Uterus (tissue), 4 donors: Measurements from ENCODE around the gene RPS29. TPM values are rescaled to one million over a fixed set of nuclear protein-coding genes. Genes with fewer than 3 reads are reported as not detected.

Experiments used
- DNase-seq, 2 donors: peaks; one replicate each; pipeline ENCODE4 v3.0.0-alpha.2; 2019 to 2020
- H3K27ac ChIP-seq, 2 donors: fragments of 200-600 bp; sonication (generic); 1 replicate in 1 of 2; 2 replicates in 1 of 2; pipeline ENCODE4 v1.5.1; 2016 to 2018
- H3K27me3 ChIP-seq, 2 donors: fragments of 200-600 bp; sonication (generic); one replicate each; pipeline ENCODE4 v1.5.1; 2018 to 2019; ENCODE audit warnings: control low read depth in 1 of 2
- H3K36me3 ChIP-seq, 2 donors: fragments of 200-600 bp; sonication (generic); one replicate each; pipeline ENCODE4 v1.5.1; 2019; ENCODE audit warnings: control low read depth in 1 of 2
- H3K4me1 ChIP-seq, 2 donors: fragments of 200-600 bp; sonication (generic); one replicate each; pipeline ENCODE4 v1.5.1; 2018 to 2019; ENCODE audit warnings: control low read depth in 1 of 2
- H3K4me3 ChIP-seq, 2 donors: fragments of 200-600 bp; sonication (generic); 1 replicate in 1 of 2; 2 replicates in 1 of 2; pipeline ENCODE4 v1.5.1; 2018 to 2019; ENCODE audit warnings: mild to moderate bottlenecking in 1 of 2
- H3K9me3 ChIP-seq, 2 donors: fragments of 200-600 bp; sonication (generic); one replicate each; pipeline ENCODE4 v1.5.1; 2019; ENCODE audit warnings: control low read depth in 1 of 2
- POLR2A ChIP-seq, 2 donors: fragments of 450-650 bp; IDR thresholded peaks; one replicate each; pipeline ENCODE4 v1.6.1; 2016; ENCODE audit warnings: antibody characterized with exemption in 2 of 2, mild to moderate bottlenecking in 1 of 2, moderate library complexity in 1 of 2
- intact Hi-C: fragments of 100-400 bp; cut with DNase I; formaldehyde crosslinking; loops from one replicate; pipeline ENCODE4 v1.15.1; 2023; ENCODE audit warnings: low total_unique reads
- total RNA-seq, 4 donors: library from RNA; depleted of rRNA in 3 of 4; stranded (reverse); fragments of >200 nt in 3 of 4; gene quantifications; one replicate each; pipeline versions ENCODE4 v1.1.0 to v1.2.4, GENCODE V29; 2014 to 2023
- TF ChIP-seq, protein P1 (sequence below), 4 experiments: fragments of 200-600 bp in 2 of 4; fragments of 450-650 bp in 2 of 4; sonication (generic) in 2 of 4; IDR thresholded peaks; one replicate each; pipeline ENCODE4 v1.5.1; 2016 to 2019; ENCODE audit warnings: antibody characterized with exemption in 4 of 4, mild to moderate bottlenecking in 2 of 4, moderate library complexity in 1 of 4
- donor health status: DM: yes; HTN: yes; CAD: no.

Gene RPS29
- 1,000 to 10,000 TPM; 1,068 to 7,966 (median 2,908) TPM for total RNA-seq

DNA sequence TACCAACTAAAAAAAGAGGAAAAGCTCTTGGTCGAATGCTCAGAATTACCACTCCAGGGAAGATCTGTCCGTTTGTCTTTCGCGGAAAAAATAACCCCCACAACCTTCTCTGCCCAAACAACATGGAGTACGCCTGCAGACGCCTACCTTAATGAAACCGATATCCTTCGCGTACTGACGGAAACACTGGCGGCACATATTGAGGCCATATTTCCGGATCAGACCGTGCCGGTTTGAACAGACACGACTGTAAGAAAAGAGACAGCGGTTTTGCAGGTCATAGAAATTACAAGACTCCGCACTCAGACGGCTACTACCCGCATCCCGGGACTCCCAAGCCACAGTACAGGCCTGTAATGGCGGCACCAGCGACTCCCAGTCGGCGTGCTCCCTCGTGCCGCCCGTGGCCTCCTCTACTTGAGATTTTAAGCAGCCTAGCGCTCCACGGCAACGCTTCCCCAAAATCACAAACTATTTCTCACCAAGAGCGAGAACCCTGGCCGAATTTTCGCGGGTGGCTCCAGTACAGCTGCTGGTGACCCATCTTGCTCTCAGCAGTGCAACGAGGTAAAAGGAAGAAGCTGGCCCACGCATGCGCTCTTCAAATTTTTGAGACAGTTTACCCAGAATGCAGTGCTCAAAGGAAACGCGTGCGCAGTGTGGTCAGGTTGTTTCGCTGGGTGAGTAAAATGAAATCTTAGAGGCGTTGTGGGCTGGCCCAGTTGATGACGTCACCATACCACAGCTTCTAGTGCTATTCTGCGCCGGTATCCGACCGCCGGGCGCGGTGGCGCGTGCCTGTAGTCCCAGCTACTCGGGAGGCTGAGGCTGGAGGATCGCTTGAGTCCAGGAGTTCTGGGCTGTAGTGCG, at the start of gene RPS29:
RPS29 (minus strand) TSS at position 578 of the 870 bp plus-strand sequence; CDS start at position 544, 34 bp downstream.
- peaks cover 0 to 4% of the 10 kb centered on the region in 2 donors for H3K4me1 ChIP-seq
- peak within 1 kb of the TSS; percentile 89 to 91 for H3K27ac ChIP-seq
- H3K9me3 ChIP-seq: no peaks in the 10 kb centered on the region
- H3K36me3 ChIP-seq: no peaks in the 10 kb centered on the region
- TF ChIP-seq, protein P1, sequence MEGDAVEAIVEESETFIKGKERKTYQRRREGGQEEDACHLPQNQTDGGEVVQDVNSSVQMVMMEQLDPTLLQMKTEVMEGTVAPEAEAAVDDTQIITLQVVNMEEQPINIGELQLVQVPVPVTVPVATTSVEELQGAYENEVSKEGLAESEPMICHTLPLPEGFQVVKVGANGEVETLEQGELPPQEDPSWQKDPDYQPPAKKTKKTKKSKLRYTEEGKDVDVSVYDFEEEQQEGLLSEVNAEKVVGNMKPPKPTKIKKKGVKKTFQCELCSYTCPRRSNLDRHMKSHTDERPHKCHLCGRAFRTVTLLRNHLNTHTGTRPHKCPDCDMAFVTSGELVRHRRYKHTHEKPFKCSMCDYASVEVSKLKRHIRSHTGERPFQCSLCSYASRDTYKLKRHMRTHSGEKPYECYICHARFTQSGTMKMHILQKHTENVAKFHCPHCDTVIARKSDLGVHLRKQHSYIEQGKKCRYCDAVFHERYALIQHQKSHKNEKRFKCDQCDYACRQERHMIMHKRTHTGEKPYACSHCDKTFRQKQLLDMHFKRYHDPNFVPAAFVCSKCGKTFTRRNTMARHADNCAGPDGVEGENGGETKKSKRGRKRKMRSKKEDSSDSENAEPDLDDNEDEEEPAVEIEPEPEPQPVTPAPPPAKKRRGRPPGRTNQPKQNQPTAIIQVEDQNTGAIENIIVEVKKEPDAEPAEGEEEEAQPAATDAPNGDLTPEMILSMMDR (IDR thresholded peaks at IDR 0.05): peak in 1 of 4 experiments; percentile 23
- peak; percentile 80 to 83 for TF ChIP-seq POLR2A (IDR thresholded peaks at IDR 0.05)
- intact Hi-C loops: no loop called here
- peak; percentile 98 to 99 for DNase-seq
- H3K4me3 ChIP-seq: peak within 1 kb of the TSS; percentile 84 to 94
- H3K27me3 ChIP-seq: no peaks in the 10 kb centered on the region

DNA sequence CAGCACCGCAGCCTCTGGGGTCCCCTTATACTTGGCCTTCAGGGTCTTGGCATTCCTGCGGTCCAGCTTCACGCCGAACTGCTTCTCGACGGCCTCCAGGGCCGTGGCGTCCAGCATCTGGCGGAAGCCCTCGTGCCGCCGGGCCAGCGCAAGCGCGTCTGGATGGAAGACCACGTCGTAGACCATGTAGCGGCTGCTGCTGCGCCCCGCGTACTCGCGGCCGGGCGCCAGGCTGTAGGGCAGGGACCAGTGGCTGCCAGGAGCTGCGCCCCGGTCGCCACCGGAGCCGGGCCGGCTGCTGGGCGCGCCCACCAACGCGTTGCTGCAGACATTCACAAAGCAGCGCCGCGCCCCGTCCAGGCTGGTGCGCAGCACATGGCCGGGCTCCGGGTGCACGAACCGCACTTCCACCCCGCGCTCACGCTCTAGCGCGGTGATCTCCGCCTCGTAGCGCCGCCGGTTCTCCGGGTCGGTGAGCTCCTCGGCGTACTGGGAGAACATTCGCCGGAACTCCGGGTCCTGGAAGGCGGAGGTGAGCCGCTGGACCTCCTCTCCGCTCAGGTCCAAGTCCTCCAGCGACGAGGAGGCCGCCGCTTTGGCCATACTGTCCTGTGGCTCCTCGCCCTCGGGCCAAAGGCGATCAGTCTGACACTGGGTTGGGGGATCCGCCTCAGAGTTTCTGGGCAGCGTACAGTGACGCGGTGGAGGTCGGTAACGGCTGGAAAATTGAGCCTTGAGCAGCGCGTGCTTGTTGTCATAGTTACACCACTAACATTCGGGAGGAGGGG, 48.6 kb upstream of the RPS29 start, which contains the start of gene DNAAF2:
DNAAF2 (minus strand) TSS at position 698 of the 788 bp plus-strand sequence; CDS start at position 603, 95 bp downstream.
- no peaks in the 10 kb centered on the region for H3K9me3 ChIP-seq
- no peak for TF ChIP-seq POLR2A (IDR thresholded peaks at IDR 0.05)
- TF ChIP-seq, protein P1 (IDR thresholded peaks at IDR 0.05): no peak
- peak within 1 kb of the TSS; percentile 85 to 95 for H3K4me3 ChIP-seq
- intact Hi-C loops: loop anchor here (5.0 kb wide), 1 partner anchor 153 kb away; no protein-coding TSS in a partner anchor
- no peaks in the 10 kb centered on the region for H3K36me3 ChIP-seq
- peak within 1 kb of the TSS; percentile 95 to 97 for H3K27ac ChIP-seq
- peaks cover 0 to 6% of the 10 kb centered on the region in 2 donors for H3K4me1 ChIP-seq
- DNase-seq: peak; percentile 51 to 64
- H3K27me3 ChIP-seq: no peaks in the 10 kb centered on the region

DNA sequence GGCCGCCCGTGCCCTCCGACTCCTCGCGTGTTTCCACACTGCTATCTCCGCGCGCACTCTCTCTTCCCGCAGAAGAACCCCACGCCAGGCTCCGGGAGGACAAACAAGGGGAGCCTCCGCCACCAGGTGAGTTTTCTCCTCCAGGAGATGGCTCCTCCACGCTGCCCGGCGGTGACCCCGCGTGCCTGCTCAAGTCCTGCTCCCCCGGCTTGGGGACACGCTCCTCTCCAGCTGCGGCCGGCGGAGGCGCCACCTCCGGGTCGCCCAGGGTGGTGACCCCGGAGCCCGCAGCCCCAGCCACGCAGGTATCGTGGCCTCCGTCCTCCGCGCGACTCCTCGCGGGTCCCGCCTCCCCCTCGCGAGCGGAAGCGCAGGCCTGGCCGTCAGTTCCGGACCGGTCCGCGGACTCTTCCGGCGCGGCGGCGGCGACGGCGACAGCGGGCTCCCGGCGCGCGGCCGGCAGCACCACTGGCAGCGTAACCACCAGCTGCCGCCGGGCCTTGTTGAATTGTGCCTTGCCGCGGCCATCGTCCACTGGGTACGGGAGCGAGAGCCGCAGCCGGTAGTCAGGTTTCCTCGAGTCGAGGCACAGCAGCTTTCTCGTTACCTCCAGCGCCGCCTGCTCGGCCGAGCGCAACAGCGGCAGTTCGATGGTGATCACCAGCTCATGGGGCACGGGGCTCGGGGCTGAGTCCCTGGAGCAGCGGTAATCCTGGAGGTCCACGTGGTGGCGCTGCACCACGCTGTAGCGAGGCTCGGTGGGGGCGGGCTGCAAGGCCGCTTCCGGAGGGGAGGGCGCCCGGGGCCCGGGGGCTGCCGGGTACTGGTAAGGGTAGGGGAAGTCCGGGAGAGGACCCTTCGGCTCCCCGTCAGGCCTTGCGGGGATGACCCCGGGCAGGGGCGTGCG, 47.7 kb upstream of the RPS29 start:
- H3K4me3 ChIP-seq: peak overlapping the region; percentile 85 to 95
- H3K27me3 ChIP-seq: no peaks in the 10 kb centered on the region
- DNase-seq: peak; percentile 90 to 92
- peak; percentile 42 to 82 for TF ChIP-seq POLR2A (IDR thresholded peaks at IDR 0.05)
- TF ChIP-seq, protein P1 (IDR thresholded peaks at IDR 0.05): peak; percentile 81 to 88 (median 84)
- no peaks in the 10 kb centered on the region for H3K9me3 ChIP-seq
- no peaks in the 10 kb centered on the region for H3K36me3 ChIP-seq
- intact Hi-C loops: no loop called here
- H3K27ac ChIP-seq: peak overlapping the region; percentile 95 to 97
- peaks cover 0 to 6% of the 10 kb centered on the region in 2 donors for H3K4me1 ChIP-seq

DNA sequence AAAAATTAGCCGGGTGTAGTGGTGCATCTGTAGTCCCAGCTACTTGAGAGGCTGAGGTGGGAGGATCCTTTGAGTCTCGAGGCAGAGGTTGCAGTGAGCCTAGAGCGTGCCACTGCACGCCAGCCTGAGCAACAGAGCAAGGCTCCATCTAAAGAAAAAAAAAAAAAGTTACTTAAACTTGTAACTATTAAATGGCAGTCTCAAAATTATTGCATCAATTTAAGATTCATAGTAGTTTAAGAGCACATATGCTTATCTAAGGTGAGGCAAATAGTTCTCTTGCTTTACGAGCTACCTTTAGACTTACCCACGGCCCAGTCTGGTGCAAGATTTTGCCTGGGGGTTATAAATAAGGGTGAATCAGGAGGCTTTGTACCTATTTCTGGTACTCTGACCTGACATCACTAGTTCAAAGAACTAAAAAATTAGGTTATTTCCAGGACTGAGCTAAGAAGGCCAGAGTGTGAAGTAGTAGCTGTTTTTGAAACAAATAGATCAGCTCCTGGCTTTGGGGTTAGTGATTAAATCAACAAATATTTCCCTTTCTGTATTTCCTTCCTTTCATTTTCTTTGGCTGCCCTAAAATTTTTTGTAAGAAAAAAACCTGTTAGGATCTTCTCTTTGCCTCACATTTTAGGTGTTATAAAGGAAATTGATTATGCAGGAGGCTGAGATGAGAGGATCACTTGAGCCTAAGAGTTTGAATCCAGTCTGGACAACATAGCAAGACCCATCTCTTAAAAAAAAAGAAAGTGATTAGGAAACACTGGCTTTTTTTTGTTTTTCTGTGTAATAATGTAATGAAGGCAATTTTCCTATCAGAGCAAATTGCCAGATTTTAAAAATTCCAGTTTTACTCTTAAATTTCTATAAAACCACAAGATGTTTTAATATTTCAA, 38.0 kb upstream of the RPS29 start:
- Histone ChIP-seq H3K27me3 (no peaks in the 10 kb centered on the region), H3K36me3 (no peaks in the 10 kb centered on the region), H3K4me1 (peaks cover 11 to 17% of the 10 kb centered on the region in 2 donors), H3K4me3 (no peak overlapping the region), H3K27ac (no peak overlapping the region), H3K9me3 (no peaks in the 10 kb centered on the region)
- intact Hi-C loops: no loop called here
- DNase-seq: no peak
- TF ChIP-seq, protein P1 (IDR thresholded peaks at IDR 0.05): no peak
- TF ChIP-seq POLR2A (IDR thresholded peaks at IDR 0.05): no peak
